Mesenchymal stem cell (in vitro differentiated cells and primary cell): ENCODE data around the gene ACOT7.

Source experiments
- DNase-seq: peaks from one replicate; pipeline ENCODE4 v3.0.0-alpha.2; 2013
- H2AFZ ChIP-seq: one replicate; pipeline ENCODE4 v1.6.1; 2013; ENCODE audit warnings: low read depth, mild to moderate bottlenecking, control low read depth, inconsistent platforms, low read length, moderate library complexity
- H2AK5ac ChIP-seq: 2 replicates; pipeline ENCODE4 v1.6.1; 2013; ENCODE audit warnings: low read length, moderate library complexity, mild to moderate bottlenecking, inconsistent platforms; ENCODE audit not compliant: severe bottlenecking
- H2BK120ac ChIP-seq: one replicate; pipeline ENCODE4 v1.6.1; 2013; ENCODE audit warnings: low read depth, mild to moderate bottlenecking, inconsistent platforms, low read length, moderate library complexity
- H2BK12ac ChIP-seq, 2 experiments: one replicate each; pipeline ENCODE4 v1.6.1; 2013; ENCODE audit warnings: inconsistent platforms in 2 of 2, low read length in 2 of 2, mild to moderate bottlenecking in 2 of 2, moderate library complexity in 2 of 2, control low read depth in 1 of 2
- H2BK15ac ChIP-seq: one replicate; pipeline ENCODE4 v1.6.1; 2013; ENCODE audit warnings: mild to moderate bottlenecking, low read depth, inconsistent platforms; ENCODE audit not compliant: poor library complexity, severe bottlenecking
- H2BK5ac ChIP-seq: 2 replicates; pipeline ENCODE4 v1.6.1; 2013; ENCODE audit warnings: low read depth, mild to moderate bottlenecking, low read length, control low read depth, inconsistent platforms; ENCODE audit not compliant: poor library complexity, severe bottlenecking
- H3K14ac ChIP-seq, 2 experiments: one replicate each; pipeline ENCODE4 v1.6.1; 2013; ENCODE audit warnings: inconsistent platforms in 2 of 2, low read length in 2 of 2, control low read depth in 1 of 2, mild to moderate bottlenecking in 1 of 2, moderate library complexity in 1 of 2
- H3K18ac ChIP-seq, 2 experiments: one replicate each; pipeline ENCODE4 v1.6.1; 2013; ENCODE audit warnings: inconsistent platforms in 2 of 2, low read length in 2 of 2, control low read depth in 1 of 2, low read depth in 1 of 2, mild to moderate bottlenecking in 1 of 2
- H3K23ac ChIP-seq, 2 experiments: one replicate each; pipeline ENCODE4 v1.6.1; 2013; ENCODE audit warnings: inconsistent platforms in 2 of 2, low read length in 2 of 2, mild to moderate bottlenecking in 2 of 2, moderate library complexity in 2 of 2, control low read depth in 1 of 2
- H3K27ac ChIP-seq: 2 replicates; pipeline ENCODE4 v1.5.1; 2013; ENCODE audit warnings: mild to moderate bottlenecking, moderate library complexity, low read length, control low read depth, inconsistent platforms; ENCODE audit not compliant: poor library complexity, severe bottlenecking
- H3K27me3 ChIP-seq, 2 experiments: 2 replicates each; pipeline versions ENCODE4 v1.6.1 to v1.7.0; 2013; ENCODE audit warnings: low read length in 2 of 2, mild to moderate bottlenecking in 2 of 2, moderate library complexity in 2 of 2, control low read depth in 1 of 2, inconsistent platforms in 1 of 2; ENCODE audit not compliant: control insufficient read depth in 1 of 2, insufficient read depth in 1 of 2
- H3K36me3 ChIP-seq, 2 experiments: 2 replicates each; pipeline versions ENCODE4 v1.6.1 to v1.7.0; 2013; ENCODE audit warnings: low read length in 2 of 2, control low read depth in 1 of 2, inconsistent platforms in 1 of 2, low read depth in 1 of 2, mild to moderate bottlenecking in 1 of 2; ENCODE audit not compliant: insufficient read depth in 2 of 2, control insufficient read depth in 1 of 2
- H3K4ac ChIP-seq, 2 experiments: one replicate each; pipeline ENCODE4 v1.6.1; 2013; ENCODE audit warnings: inconsistent platforms in 2 of 2, low read length in 2 of 2, mild to moderate bottlenecking in 2 of 2, moderate library complexity in 2 of 2, control low read depth in 1 of 2, low read depth in 1 of 2
- H3K4me1 ChIP-seq: 2 replicates; pipeline ENCODE4 v1.6.1; 2013; ENCODE audit warnings: low read depth, low read length, control low read depth; ENCODE audit not compliant: control insufficient read depth, insufficient read depth
- H3K4me2 ChIP-seq: 2 replicates; pipeline ENCODE4 v1.6.1; 2013; ENCODE audit warnings: low read length, mild to moderate bottlenecking, inconsistent platforms; ENCODE audit not compliant: poor library complexity, severe bottlenecking
- H3K4me3 ChIP-seq, 2 experiments: 2 replicates each; pipeline versions ENCODE4 v1.5.1 to v1.7.0; 2013; ENCODE audit warnings: low read length in 2 of 2, mild to moderate bottlenecking in 2 of 2, control low read depth in 1 of 2, low read depth in 1 of 2; ENCODE audit not compliant: insufficient read depth in 1 of 2
- H3K79me1 ChIP-seq: replicated peaks from 2 replicates; pipeline ENCODE4 v1.6.1; 2013; ENCODE audit warnings: mild to moderate bottlenecking, control low read depth, low read length, inconsistent platforms; ENCODE audit not compliant: poor library complexity, severe bottlenecking
- H3K9ac ChIP-seq: 2 replicates; pipeline ENCODE4 v1.7.0; 2013; ENCODE audit warnings: mild to moderate bottlenecking, low read length, moderate library complexity
- H3K9me3 ChIP-seq: 2 replicates; pipeline ENCODE4 v1.7.0; 2013; ENCODE audit warnings: mild to moderate bottlenecking, low read length; ENCODE audit not compliant: control insufficient read depth
- H4K8ac ChIP-seq: one replicate; pipeline ENCODE4 v1.6.1; 2013; ENCODE audit warnings: inconsistent platforms, mild to moderate bottlenecking, low read length, moderate library complexity
- H4K91ac ChIP-seq: one replicate; pipeline ENCODE4 v1.6.1; 2013; ENCODE audit warnings: mild to moderate bottlenecking, low read length, inconsistent platforms
- WGBS: methylation state at CpG from one replicate; pipeline ENCODE4 v1.1.7; 2013; ENCODE audit warnings: mixed read lengths; 5-methylcytosine and 5-hydroxymethylcytosine counted together

Gene ACOT7

GRCh38 chr1:6423321-6423999 is 29.9 kb upstream of the ACOT7 start:
- H3K27ac ChIP-seq = no peak overlapping the region
- H3K27me3 ChIP-seq = peaks cover 77 to 87% of the 10 kb centered on the region in 2 experiments
- no peak overlapping the region for H3K18ac ChIP-seq
- H3K4me1 ChIP-seq = peaks cover 42% of the 10 kb centered on the region
- no peaks in the 10 kb centered on the region for H3K79me1 ChIP-seq
- no peak overlapping the region for H2AFZ ChIP-seq
- no peak overlapping the region for H2BK5ac ChIP-seq
- H3K4ac ChIP-seq = no peak overlapping the region
- H3K4me3 ChIP-seq = no peak overlapping the region
- no peak for DNase-seq
- H3K23ac ChIP-seq = no peak overlapping the region
- no peak overlapping the region for H3K14ac ChIP-seq
- H4K8ac ChIP-seq = no peak overlapping the region
- H2BK12ac ChIP-seq = no peak overlapping the region
- H3K9ac ChIP-seq = no peak overlapping the region
- no peak overlapping the region for H2BK120ac ChIP-seq
- H3K36me3 ChIP-seq = peaks cover 0 to 3% of the 10 kb centered on the region in 2 experiments
- H4K91ac ChIP-seq = no peak overlapping the region
- 21% methylated on average over 22 of the region's 24 CpGs for WGBS
- H3K9me3 ChIP-seq = no peaks in the 10 kb centered on the region
- no peak overlapping the region for H3K4me2 ChIP-seq
- no peak overlapping the region for H2AK5ac ChIP-seq
- no peak overlapping the region for H2BK15ac ChIP-seq

DNA sequence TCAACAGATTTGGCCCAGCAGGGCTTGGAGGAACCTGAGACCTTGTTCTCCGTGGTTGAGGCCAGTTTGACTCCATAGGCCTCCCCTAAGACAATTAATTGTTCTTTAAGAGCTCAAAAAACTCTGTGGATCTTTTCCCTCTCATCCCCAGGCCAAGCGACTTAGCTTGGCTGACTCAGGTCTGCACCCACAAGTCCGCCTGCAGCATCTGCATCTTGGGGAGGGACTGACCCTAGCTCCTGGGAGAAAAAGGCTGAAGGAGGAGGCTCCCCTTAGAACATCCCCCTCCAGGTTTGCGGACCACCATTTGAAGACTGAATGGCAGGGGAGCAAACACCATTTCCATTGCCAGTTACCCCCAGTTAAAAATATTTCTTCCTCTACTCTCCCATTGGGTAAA is 27.7 kb upstream of the ACOT7 start:
- H2AFZ ChIP-seq = no peak overlapping the region
- 53% methylated on average over 4 of the region's 4 CpGs for WGBS

DNA sequence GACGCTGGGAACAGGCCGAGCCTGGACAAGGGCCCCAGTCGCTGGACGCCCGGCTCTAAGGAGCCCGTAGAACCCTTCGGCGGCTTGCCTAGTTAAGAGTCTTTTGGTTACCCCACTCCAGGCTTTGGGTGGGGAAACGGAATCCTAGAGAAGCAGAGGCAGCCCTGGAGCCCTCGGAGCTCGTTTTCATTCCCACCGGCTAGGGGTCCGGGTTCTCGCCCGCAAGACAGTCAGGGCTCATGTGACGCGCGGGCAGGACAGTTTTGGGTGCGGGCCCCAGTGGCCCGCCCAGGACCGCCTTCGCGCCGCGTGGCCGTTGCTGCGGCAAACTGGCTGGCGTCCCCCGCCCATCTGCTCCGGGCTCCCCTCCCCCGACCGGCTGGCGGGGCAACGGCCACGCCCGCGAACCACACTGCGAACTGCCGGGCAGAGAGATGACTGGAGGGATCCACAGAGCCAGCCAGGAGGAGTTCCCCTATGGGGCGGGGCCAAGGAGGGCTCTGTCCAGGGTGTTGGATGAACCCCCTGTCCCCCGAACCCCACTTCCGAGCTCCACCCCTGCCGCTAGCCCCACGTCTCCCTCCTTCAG is 27.0 kb upstream of the ACOT7 start:
- WGBS = 13% methylated on average over 41 of the region's 44 CpGs

More for the DNA sequence above, 27.7 kb upstream of the ACOT7 start:
- H3K9ac ChIP-seq = no peak overlapping the region
- no peak overlapping the region for H3K4me2 ChIP-seq
- peaks cover 0 to 3% of the 10 kb centered on the region in 2 experiments for H3K36me3 ChIP-seq
- H2BK15ac ChIP-seq = no peak overlapping the region
- H2BK5ac ChIP-seq = no peak overlapping the region
- H3K9me3 ChIP-seq = no peaks in the 10 kb centered on the region
- H2BK120ac ChIP-seq = no peak overlapping the region
- H3K18ac ChIP-seq = no peak overlapping the region
- no peak overlapping the region for H3K4me3 ChIP-seq
- H3K27me3 ChIP-seq = peaks cover 83 to 89% of the 10 kb centered on the region in 2 experiments
- no peak overlapping the region for H3K23ac ChIP-seq
- H4K8ac ChIP-seq = no peak overlapping the region
- peaks cover 38% of the 10 kb centered on the region for H3K4me1 ChIP-seq
- no peak overlapping the region for H3K27ac ChIP-seq
- H2BK12ac ChIP-seq = no peak overlapping the region
- no peak overlapping the region for H2AK5ac ChIP-seq
- H3K14ac ChIP-seq = no peak overlapping the region
- H3K4ac ChIP-seq = no peak overlapping the region
- H4K91ac ChIP-seq = no peak overlapping the region
- DNase-seq = no peak
- H3K79me1 ChIP-seq = no peaks in the 10 kb centered on the region

GRCh38 chr1:6419804-6420453 is 26.4 kb upstream of the ACOT7 start, which contains the start of gene HES2:
TSS of gene HES2 (minus strand) at chr1:6419919. CDS start at chr1:6419820, 99 bp downstream.
- Histone ChIP-seq H3K4me3 (peak within 1 kb of the TSS; percentile 13 to 45), H2BK15ac (no peak within 1 kb of the TSS), H3K18ac (no peak within 1 kb of the TSS), H2BK5ac (no peak within 1 kb of the TSS), H3K14ac (no peak within 1 kb of the TSS), H4K91ac (no peak within 1 kb of the TSS), H3K4ac (no peak within 1 kb of the TSS), H2BK12ac (no peak within 1 kb of the TSS), H2AK5ac (no peak within 1 kb of the TSS), H3K9me3 (no peaks in the 10 kb centered on the region), H4K8ac (no peak within 1 kb of the TSS), H3K9ac (no peak within 1 kb of the TSS), H3K4me2 (peak within 1 kb of the TSS; percentile 61), H3K27me3 (peaks cover 80 to 89% of the 10 kb centered on the region in 2 experiments), H3K23ac (peak within 1 kb of the TSS in 1 of 2 experiments; percentile 80), H3K79me1 (no peaks in the 10 kb centered on the region), H3K27ac (no peak within 1 kb of the TSS), H2AFZ (no peak within 1 kb of the TSS), H2BK120ac (no peak within 1 kb of the TSS), H3K36me3 (peaks cover 0 to under 1% of the 10 kb centered on the region in 2 experiments), H3K4me1 (peaks cover 36% of the 10 kb centered on the region)
- DNase-seq = no peak
- WGBS = 2% methylated on average over 57 of the region's 62 CpGs

More for the DNA sequence above, 27.0 kb upstream of the ACOT7 start:
- Histone ChIP-seq H2BK5ac (no peak overlapping the region), H3K4me3 (peak overlapping the region in 1 of 2 experiments; percentile 13), H3K14ac (no peak overlapping the region), H3K27ac (no peak overlapping the region), H3K4ac (no peak overlapping the region), H3K9ac (no peak overlapping the region), H3K18ac (no peak overlapping the region), H3K27me3 (peaks cover 83 to 89% of the 10 kb centered on the region in 2 experiments), H3K23ac (no peak overlapping the region), H2BK15ac (no peak overlapping the region), H3K4me2 (no peak overlapping the region), H3K9me3 (no peaks in the 10 kb centered on the region), H3K36me3 (peaks cover 0 to 3% of the 10 kb centered on the region in 2 experiments), H2BK12ac (no peak overlapping the region), H2AK5ac (no peak overlapping the region), H3K4me1 (peaks cover 38% of the 10 kb centered on the region), H2BK120ac (no peak overlapping the region), H4K91ac (no peak overlapping the region), H2AFZ (no peak overlapping the region), H3K79me1 (no peaks in the 10 kb centered on the region), H4K8ac (no peak overlapping the region)
- DNase-seq = no peak
